OCI-LY7 (cell line): Measurements from ENCODE around the gene ZNF846. TPM values are rescaled to one million over a fixed set of nuclear protein-coding genes. Genes with fewer than 3 reads are reported as not detected.
A peak's percentile ranks its signal among the peaks of the same experiment; 100 is the strongest.

Source experiments
- Bru-seq: library from RNA; stranded (reverse); fragments of 400-500 nt; gene quantifications from one replicate; lab custom pipeline; 2021; lab: Mats Ljungman, UMichigan
- BruChase-seq, 2 experiments: library from RNA; stranded (reverse); fragments of 400-500 nt; gene quantifications; one replicate each; lab custom pipeline; 2021; lab: Mats Ljungman, UMichigan
- BruUV-seq: library from RNA; stranded (reverse); fragments of 400-500 nt; replicated peaks from 2 replicates; lab custom pipeline; 2021; lab: Mats Ljungman, UMichigan
- CTCF ChIA-PET: fragments of 300-600 bp; sonication (Branson Sonifier 250); formaldehyde crosslinking; loops from one replicate; lab custom pipeline; 2022; ENCODE audit warnings: antibody characterized with exemption; ENCODE audit not compliant: unreplicated experiment; lab: Charles Lee
- POLR2A ChIA-PET: fragments of 300-600 bp; sonication (Branson Sonifier 250); formaldehyde crosslinking; loops from one replicate; lab custom pipeline; 2022; ENCODE audit warnings: antibody characterized with exemption; lab: Charles Lee
- DNase-seq: peaks from one replicate; pipeline ENCODE4 v3.0.0-alpha.2; 2015; ENCODE audit warnings: low spot score
- H2AFZ ChIP-seq: fragments of 200-600 bp; sonication (generic), shearing (Covaris generic); 2 replicates; pipeline ENCODE4 v1.6.1; 2014; ENCODE audit warnings: mild to moderate bottlenecking, antibody characterized with exemption, low read length, moderate library complexity
- H3K27ac ChIP-seq: fragments of 200-600 bp; sonication (generic); 2 replicates; pipeline ENCODE4 v1.5.1; 2014; ENCODE audit warnings: mixed run types, low read depth, mild to moderate bottlenecking, moderate library complexity, low read length, inconsistent platforms; ENCODE audit not compliant: poor library complexity, severe bottlenecking
- H3K36me3 ChIP-seq: fragments of 200-600 bp; sonication (generic); 2 replicates; pipeline ENCODE4 v1.6.1; 2014; ENCODE audit warnings: mild to moderate bottlenecking, antibody characterized with exemption, low read length, moderate library complexity, mixed read lengths; ENCODE audit not compliant: insufficient read depth
- H3K4me1 ChIP-seq: fragments of 200-600 bp; sonication (generic); 2 replicates; pipeline ENCODE4 v1.5.1; 2014; ENCODE audit warnings: mild to moderate bottlenecking, low read length; ENCODE audit not compliant: insufficient read depth, poor library complexity, severe bottlenecking
- H3K4me2 ChIP-seq: fragments of 200-600 bp; sonication (generic); 2 replicates; pipeline ENCODE4 v1.6.1; 2014; ENCODE audit warnings: mild to moderate bottlenecking, low read length
- H3K4me3 ChIP-seq: fragments of 200-600 bp; sonication (generic); 2 replicates; pipeline ENCODE4 v1.5.1; 2014; ENCODE audit warnings: mild to moderate bottlenecking, low read depth, low read length; ENCODE audit not compliant: poor library complexity, severe bottlenecking
- H3K79me2 ChIP-seq: fragments of 200-600 bp; sonication (generic); 2 replicates; pipeline ENCODE4 v1.6.1; 2016; ENCODE audit warnings: low read depth, mild to moderate bottlenecking, low read length, moderate library complexity, mixed read lengths; ENCODE audit not compliant: insufficient read depth
- H3K9me2 ChIP-seq: fragments of 200-600 bp; sonication (generic); 2 replicates; pipeline ENCODE4 v1.6.1; 2016; ENCODE audit warnings: mild to moderate bottlenecking, low read length, mixed read lengths; ENCODE audit not compliant: insufficient read depth
- H3K9me3 ChIP-seq: fragments of 200-600 bp; sonication (generic); 2 replicates; pipeline ENCODE4 v1.6.1; 2014; ENCODE audit warnings: mild to moderate bottlenecking, mixed run types, low read length, mixed read lengths
- H4K20me1 ChIP-seq: fragments of 200-600 bp; sonication (generic); 2 replicates; pipeline ENCODE4 v1.6.1; 2014; ENCODE audit warnings: mild to moderate bottlenecking, antibody characterized with exemption, low read length, moderate library complexity, mixed read lengths; ENCODE audit not compliant: insufficient read depth
- EZH2phosphoT487 ChIP-seq: fragments of 200-600 bp; sonication (generic); IDR thresholded peaks from 2 replicates; pipeline ENCODE4 v1.6.1; 2018; ENCODE audit warnings: low read depth, borderline replicate concordance, mild to moderate bottlenecking, mixed run types, antibody characterized with exemption, low read length, moderate library complexity, mixed read lengths
- intact Hi-C: fragments of 100-400 bp; cut with micrococcal nuclease; formaldehyde crosslinking; loops from one replicate; pipeline ENCODE4 v1.10.0; 2022; ENCODE audit not compliant: unreplicated experiment
- long read RNA-seq: library from polyadenylated mRNA; stranded (forward); transcript quantifications from one replicate; pipeline ENCODE4 v2.0.0, GENCODE V29; 2022
- total RNA-seq, 2 experiments: library from RNA; depleted of rRNA in 1 of 2; stranded (reverse); fragments of >200 nt in 1 of 2; shearing (Covaris generic) in 1 of 2; gene quantifications; 2 replicates each; pipeline ENCODE4 v1.2.3, GENCODE V29; 2014 to 2022
- TF ChIP-seq, protein P1 (sequence below): fragments of 200-600 bp; sonication (generic); conservative IDR thresholded peaks from 2 replicates; pipeline ENCODE4 v1.5.1; 2014; ENCODE audit warnings: mild to moderate bottlenecking, antibody characterized with exemption, low read length, moderate library complexity, mixed read lengths

The ZNF846 gene
- total RNA-seq (2014; rRNA removed; shearing (Covaris generic)) (10.6 and 11.7 TPM in 2 replicates), total RNA-seq (2022) (10.9 and 16.6 TPM in 2 replicates), Bru-seq, nascent RNA (percentile 62 among the genes with signal in this experiment), BruChase-seq, experiment 1, labeled RNA remaining after a 6-hour chase (percentile 82 among the genes with signal in this experiment), BruChase-seq, experiment 2, labeled RNA remaining after a 2-hour chase (percentile 73 among the genes with signal in this experiment)
- long read RNA-seq, partial matches to known transcripts = 0 of 8 reads
- long read RNA-seq, other reads (novel, unspliced or antisense) = 7 of 8 reads

DNA sequence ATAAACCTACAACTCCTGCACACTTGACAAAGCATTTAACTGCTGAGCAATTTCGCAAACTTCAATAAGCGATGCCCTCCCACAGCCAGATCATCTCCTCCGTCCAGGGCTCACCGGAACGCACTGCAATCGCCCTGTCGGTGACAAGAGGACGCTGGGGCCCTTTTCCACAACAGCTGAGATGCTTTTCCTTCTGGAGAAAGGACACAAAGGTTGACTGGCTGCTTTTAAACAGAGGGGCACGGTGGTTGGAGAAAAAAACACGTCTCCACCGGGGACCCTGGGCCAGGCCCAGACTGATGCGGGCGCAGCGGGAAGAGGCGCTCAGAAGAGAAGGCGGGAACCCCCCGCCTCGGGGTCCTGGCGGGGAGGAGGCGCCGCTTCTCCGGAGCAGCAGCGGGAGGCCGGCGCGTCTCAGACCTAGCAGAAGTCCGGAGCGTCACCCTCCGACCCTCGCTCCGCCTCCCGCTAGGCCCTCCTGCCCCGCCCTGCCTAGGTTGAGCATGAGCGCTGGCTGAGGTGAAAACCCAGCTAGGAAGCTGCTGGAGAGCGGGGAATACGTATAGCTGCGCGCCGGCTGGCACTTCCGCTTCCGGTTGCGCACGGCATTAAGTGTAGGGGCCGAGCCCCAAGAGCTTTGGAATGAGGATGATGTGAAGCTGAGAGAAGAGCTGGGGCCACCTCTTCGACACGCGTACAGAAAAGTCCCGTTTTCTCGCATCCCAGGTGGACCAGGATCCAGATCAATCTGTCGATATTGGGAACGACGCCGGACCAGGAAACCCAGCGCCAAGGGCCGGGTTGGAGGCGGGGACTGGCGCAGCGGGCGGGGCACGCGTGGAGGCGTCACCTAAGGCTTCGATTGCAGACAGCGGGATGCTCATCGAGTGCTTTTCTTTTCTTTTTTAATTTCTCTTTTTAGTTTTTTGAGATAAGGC is at the start of gene ZNF846:
Gene ZNF846 (minus strand): TSS at position 564 of the 938 bp plus-strand sequence. CDS start 3,788 bp downstream, outside the sequence.
- intact Hi-C loops = loop anchor here (1.0 to 2.0 kb wide), 4 partner anchors 17 to 147 kb away; partner anchors contain the start of genes FBXL12, ZNF561 and ZNF562
- no peaks in the 10 kb centered on the region for H3K9me2 ChIP-seq
- peaks cover 16% of the 10 kb centered on the region; the same call in 1 of the 2 replicates for H3K79me2 ChIP-seq
- H3K27ac ChIP-seq = peak within 1 kb of the TSS; percentile 77
- DNase-seq = peak; percentile 98
- ChIA-PET CTCF (interaction anchor here (0.5 to 0.6 kb wide), 2 partner anchors 106 to 142 kb away, joined by 3 read pairs; no protein-coding TSS in a partner anchor), POLR2A (interaction anchor here (0.5 to 1.1 kb wide), 5 partner anchors 10 to 276 kb away, joined by 3 to 4 read pairs (median 3); no protein-coding TSS in a partner anchor)
- H3K4me1 ChIP-seq = peaks cover 15% of the 10 kb centered on the region
- H3K4me2 ChIP-seq = peak within 1 kb of the TSS; percentile 92
- peaks cover 6% of the 10 kb centered on the region; the same call in 1 of the 2 replicates for H3K9me3 ChIP-seq
- H3K36me3 ChIP-seq = no peaks in the 10 kb centered on the region
- TSS peak; percentile 80 for BruUV-seq
- TF ChIP-seq EZH2phosphoT487 = no peak
- TF ChIP-seq, protein P1, sequence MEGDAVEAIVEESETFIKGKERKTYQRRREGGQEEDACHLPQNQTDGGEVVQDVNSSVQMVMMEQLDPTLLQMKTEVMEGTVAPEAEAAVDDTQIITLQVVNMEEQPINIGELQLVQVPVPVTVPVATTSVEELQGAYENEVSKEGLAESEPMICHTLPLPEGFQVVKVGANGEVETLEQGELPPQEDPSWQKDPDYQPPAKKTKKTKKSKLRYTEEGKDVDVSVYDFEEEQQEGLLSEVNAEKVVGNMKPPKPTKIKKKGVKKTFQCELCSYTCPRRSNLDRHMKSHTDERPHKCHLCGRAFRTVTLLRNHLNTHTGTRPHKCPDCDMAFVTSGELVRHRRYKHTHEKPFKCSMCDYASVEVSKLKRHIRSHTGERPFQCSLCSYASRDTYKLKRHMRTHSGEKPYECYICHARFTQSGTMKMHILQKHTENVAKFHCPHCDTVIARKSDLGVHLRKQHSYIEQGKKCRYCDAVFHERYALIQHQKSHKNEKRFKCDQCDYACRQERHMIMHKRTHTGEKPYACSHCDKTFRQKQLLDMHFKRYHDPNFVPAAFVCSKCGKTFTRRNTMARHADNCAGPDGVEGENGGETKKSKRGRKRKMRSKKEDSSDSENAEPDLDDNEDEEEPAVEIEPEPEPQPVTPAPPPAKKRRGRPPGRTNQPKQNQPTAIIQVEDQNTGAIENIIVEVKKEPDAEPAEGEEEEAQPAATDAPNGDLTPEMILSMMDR = no peak
- H3K4me3 ChIP-seq = peak within 1 kb of the TSS; percentile 82
- H4K20me1 ChIP-seq = no peaks in the 10 kb centered on the region
- peak within 1 kb of the TSS; percentile 93 for H2AFZ ChIP-seq

GRCh38 chr19:9818175-9818733 is 49.7 kb upstream of the ZNF846 start:
- BruUV-seq = no TSS peak
- H3K36me3 ChIP-seq = peaks cover 42% of the 10 kb centered on the region

More at GRCh38 chr19:9818175-9818733, 49.7 kb upstream of the ZNF846 start:
- peak; percentile 13 for DNase-seq
- Histone ChIP-seq H3K27ac (peak overlapping the region; percentile 77), H3K79me2 (peaks cover 24% of the 10 kb centered on the region), H4K20me1 (no peaks in the 10 kb centered on the region), H3K9me3 (peaks cover 15% of the 10 kb centered on the region), H3K4me1 (peaks cover 15% of the 10 kb centered on the region), H3K9me2 (no peaks in the 10 kb centered on the region), H2AFZ (peak overlapping the region; percentile 51), H3K4me3 (peak overlapping the region; percentile 95), H3K4me2 (peak overlapping the region; percentile 90)
- ChIA-PET POLR2A (no interaction called here), CTCF (no interaction called here)
- intact Hi-C loops = no loop called here
- TF ChIP-seq EZH2phosphoT487 = no peak
- TF ChIP-seq, protein P1 = no peak
